A673 (cell line): ENCODE data around the gene FAM83F.

Experiments used
- EZH2 ChIP-seq: fragments of 200-600 bp; sonication (generic); IDR thresholded peaks from 2 replicates; pipeline ENCODE4 v1.6.1; 2017; ENCODE audit warnings: borderline replicate concordance, low read depth, mild to moderate bottlenecking, mixed read lengths, antibody characterized with exemption, low read length; ENCODE audit not compliant: poor library complexity, severe bottlenecking
- TF ChIP-seq, protein P1 (sequence below): fragments of 300-800, 200-600 bp; sonication (generic); conservative IDR thresholded peaks from 2 replicates; pipeline ENCODE4 v1.5.1; 2017; ENCODE audit warnings: low read depth, mild to moderate bottlenecking, antibody characterized with exemption, low read length, moderate library complexity, mixed read lengths

DNA sequence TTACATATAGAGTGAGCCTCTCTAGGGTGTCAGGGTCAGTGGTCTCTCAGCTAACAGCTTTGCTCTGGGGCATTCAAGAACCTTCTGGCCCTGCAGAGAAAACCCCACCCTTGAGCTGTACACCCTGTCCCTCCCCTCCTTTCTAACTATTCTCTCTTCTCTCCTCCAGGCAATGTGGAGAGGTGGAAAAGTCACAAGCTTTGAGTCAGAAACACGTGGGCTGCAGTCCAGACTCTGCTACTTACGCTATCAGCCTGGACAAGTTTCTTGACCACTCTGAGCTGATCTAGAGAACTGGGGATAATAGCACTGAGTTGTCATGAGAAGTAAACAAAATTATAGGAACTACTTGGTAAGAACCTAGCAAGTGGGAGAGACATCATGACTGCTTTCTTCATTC, 10.7 kb upstream of the FAM83F start:
- TF ChIP-seq, protein P1, sequence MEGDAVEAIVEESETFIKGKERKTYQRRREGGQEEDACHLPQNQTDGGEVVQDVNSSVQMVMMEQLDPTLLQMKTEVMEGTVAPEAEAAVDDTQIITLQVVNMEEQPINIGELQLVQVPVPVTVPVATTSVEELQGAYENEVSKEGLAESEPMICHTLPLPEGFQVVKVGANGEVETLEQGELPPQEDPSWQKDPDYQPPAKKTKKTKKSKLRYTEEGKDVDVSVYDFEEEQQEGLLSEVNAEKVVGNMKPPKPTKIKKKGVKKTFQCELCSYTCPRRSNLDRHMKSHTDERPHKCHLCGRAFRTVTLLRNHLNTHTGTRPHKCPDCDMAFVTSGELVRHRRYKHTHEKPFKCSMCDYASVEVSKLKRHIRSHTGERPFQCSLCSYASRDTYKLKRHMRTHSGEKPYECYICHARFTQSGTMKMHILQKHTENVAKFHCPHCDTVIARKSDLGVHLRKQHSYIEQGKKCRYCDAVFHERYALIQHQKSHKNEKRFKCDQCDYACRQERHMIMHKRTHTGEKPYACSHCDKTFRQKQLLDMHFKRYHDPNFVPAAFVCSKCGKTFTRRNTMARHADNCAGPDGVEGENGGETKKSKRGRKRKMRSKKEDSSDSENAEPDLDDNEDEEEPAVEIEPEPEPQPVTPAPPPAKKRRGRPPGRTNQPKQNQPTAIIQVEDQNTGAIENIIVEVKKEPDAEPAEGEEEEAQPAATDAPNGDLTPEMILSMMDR = no peak
- no peak for TF ChIP-seq EZH2
